Thoracic aorta (tissue), 2 donors: ENCODE data around the gene MYO1D. TPM values are rescaled to one million over a fixed set of nuclear protein-coding genes. Genes with fewer than 3 reads are reported as not detected.

Source experiments
- ATAC-seq: fragments of 150-250 bp; one replicate; pipeline ENCODE4 v1.8.0; 2017; ENCODE audit warnings: low read depth; ENCODE audit not compliant: insufficient number of reproducible peaks, low FRiP score
- DNase-seq: peaks from one replicate; pipeline ENCODE4 v3.0.0-alpha.2; 2020; ENCODE audit warnings: low spot score
- H3K27ac ChIP-seq, 2 donors: fragments of 200-600 bp; sonication (generic); 1 replicate in 1 of 2; 2 replicates in 1 of 2; pipeline ENCODE4 v1.5.1; 2016; ENCODE audit warnings: mild to moderate bottlenecking in 2 of 2, moderate library complexity in 2 of 2
- H3K27me3 ChIP-seq: fragments of 200-600 bp; sonication (generic); replicated peaks from 2 replicates; pipeline ENCODE4 v1.6.0; 2016; ENCODE audit warnings: mild to moderate bottlenecking; ENCODE audit not compliant: insufficient read depth
- H3K36me3 ChIP-seq: fragments of 200-600 bp; sonication (generic); one replicate; pipeline ENCODE4 v1.5.1; 2016
- H3K4me1 ChIP-seq, 2 donors: fragments of 200-600 bp; sonication (generic); 1 replicate in 1 of 2; 2 replicates in 1 of 2; pipeline versions ENCODE4 v1.5.1 to v1.6.0; 2016; ENCODE audit warnings: low read depth in 2 of 2, mild to moderate bottlenecking in 1 of 2; ENCODE audit not compliant: control insufficient read depth in 1 of 2
- H3K4me3 ChIP-seq: fragments of 200-600 bp; sonication (generic); 2 replicates; pipeline ENCODE4 v1.5.1; 2016; ENCODE audit warnings: mild to moderate bottlenecking
- H3K9me3 ChIP-seq: fragments of 200-600 bp; sonication (generic); 2 replicates; pipeline ENCODE4 v1.5.1; 2016
- CTCF ChIP-seq: fragments of 200-600 bp; sonication (generic); IDR thresholded peaks from one replicate; pipeline ENCODE4 v1.5.1; 2019; ENCODE audit warnings: antibody characterized with exemption
- total RNA-seq, 2 donors: library from RNA; depleted of rRNA; stranded (reverse); fragments of >200 nt; gene quantifications; one replicate each; pipeline versions ENCODE4 v1.1.0 to v1.2.3, GENCODE V29; 2016

MYO1D gene
- total RNA-seq, 2 donors from 2014 or later: 257 to 370 TPM

- ATAC-seq (no peak), DNase-seq (no peak)
- H3K4me3 ChIP-seq: no peak overlapping the region
- H3K4me1 ChIP-seq: no peaks in the 10 kb centered on the region
- H3K27me3 ChIP-seq: no peaks in the 10 kb centered on the region
- H3K27ac ChIP-seq: no peak overlapping the region
- no peaks in the 10 kb centered on the region for H3K9me3 ChIP-seq
- TF ChIP-seq CTCF: no peak
- peaks cover 19% of the 10 kb centered on the region for H3K36me3 ChIP-seq
These were observed 163.8 kb downstream of the MYO1D start for GRCh38 chr17:32713081-32713480.

DNA sequence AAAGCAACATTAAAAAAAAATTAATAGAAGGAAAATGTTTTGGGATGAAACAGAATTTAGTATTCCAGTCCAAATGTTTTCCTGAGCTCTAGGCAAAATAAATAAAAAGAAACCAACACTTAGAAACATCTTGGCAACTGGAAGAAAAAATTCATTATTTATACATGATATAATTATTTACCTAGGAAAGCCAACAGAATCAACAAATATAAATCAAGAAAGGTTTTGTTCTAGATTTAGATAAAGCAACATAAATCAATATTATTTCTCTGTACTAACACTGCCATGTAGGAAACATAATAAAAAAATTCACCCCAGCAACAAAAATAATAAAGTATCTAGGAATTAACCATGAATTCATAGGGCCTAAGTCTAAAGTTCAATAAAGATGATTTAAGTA, 167.4 kb downstream of the MYO1D start:
- ATAC-seq: no peak
- peaks cover 11% of the 10 kb centered on the region for H3K36me3 ChIP-seq
- no peak for TF ChIP-seq CTCF
- no peaks in the 10 kb centered on the region for H3K9me3 ChIP-seq
- H3K27me3 ChIP-seq: no peaks in the 10 kb centered on the region
- H3K27ac ChIP-seq: no peak overlapping the region
- no peak overlapping the region for H3K4me3 ChIP-seq
- H3K4me1 ChIP-seq: no peaks in the 10 kb centered on the region
- no peak for DNase-seq

DNA sequence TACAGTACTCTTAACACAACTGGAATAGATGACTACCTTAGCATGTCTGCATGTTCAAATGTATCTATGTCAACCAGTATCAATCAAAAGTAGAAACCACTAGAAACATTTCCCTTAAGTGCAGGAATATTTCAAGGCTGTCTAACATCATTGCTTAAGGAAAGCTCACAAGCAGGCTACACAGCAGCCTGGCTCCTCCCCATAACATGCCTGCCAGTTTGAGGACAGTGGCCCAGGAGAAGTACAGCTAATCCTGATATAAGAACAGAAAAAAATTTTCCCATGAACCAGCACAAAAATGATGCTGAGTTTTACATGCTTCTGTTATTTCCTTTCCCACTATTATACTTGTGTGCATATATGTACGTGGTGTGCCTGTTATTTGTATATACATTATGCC, 175.1 kb downstream of the MYO1D start:
- TF ChIP-seq CTCF: no peak
- no peak for ATAC-seq
- DNase-seq: no peak

GRCh38 chr17:32699247-32699646, 177.7 kb downstream of the MYO1D start:
- no peak for TF ChIP-seq CTCF
- H3K4me3 ChIP-seq: no peak overlapping the region
- H3K27me3 ChIP-seq: no peaks in the 10 kb centered on the region
- DNase-seq (no peak), ATAC-seq (no peak)
- no peaks in the 10 kb centered on the region for H3K36me3 ChIP-seq
- no peaks in the 10 kb centered on the region for H3K9me3 ChIP-seq
- no peaks in the 10 kb centered on the region for H3K4me1 ChIP-seq
- no peak overlapping the region for H3K27ac ChIP-seq

More for the DNA sequence above, 175.1 kb downstream of the MYO1D start:
- H3K27ac ChIP-seq: no peak overlapping the region
- H3K4me1 ChIP-seq: no peaks in the 10 kb centered on the region
- H3K27me3 ChIP-seq: no peaks in the 10 kb centered on the region
- no peaks in the 10 kb centered on the region for H3K9me3 ChIP-seq
- no peaks in the 10 kb centered on the region for H3K36me3 ChIP-seq
- H3K4me3 ChIP-seq: no peak overlapping the region

DNA sequence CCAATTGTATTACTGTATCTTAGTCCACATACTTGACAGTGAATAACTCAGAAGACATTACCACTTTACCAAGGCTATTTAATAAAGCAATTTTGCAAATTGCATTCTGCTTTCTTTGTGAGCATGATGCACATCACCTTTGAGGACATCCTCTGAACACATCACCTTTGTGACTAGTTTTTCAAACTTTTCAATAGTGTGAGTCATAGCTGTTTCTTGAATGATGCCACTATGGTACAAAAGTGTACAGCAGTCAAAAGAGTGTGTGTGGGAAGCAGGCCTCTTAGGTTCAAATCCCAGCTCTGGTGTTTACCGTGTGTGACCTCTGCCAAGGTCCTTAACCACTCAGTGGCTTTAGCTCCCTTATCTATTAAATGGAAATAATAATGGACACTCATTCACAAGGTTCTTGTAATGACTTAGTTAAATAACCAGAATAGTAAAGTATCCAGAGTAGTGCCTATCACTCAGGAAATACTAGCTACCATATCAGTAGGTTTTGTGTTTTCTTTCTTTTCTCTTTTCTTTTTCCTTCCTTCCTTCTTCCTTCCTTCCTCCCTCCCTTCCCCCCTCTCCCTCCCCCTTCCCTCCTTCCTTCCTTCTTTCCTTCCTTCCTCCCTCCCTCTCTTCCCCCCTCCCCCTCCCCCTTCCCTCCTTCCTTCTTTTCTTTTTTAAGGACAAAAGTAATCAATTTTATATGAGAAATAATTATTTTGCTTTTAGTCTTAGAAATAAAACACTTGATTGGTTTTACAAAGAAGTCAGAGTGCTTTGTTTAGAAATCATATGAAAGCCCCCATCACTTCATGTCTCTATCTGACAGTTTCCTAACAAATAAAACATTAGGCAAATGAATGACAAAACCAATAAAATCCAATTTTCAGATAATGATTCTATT, 178.9 kb downstream of the MYO1D start:
- DNase-seq (no peak), ATAC-seq (no peak)
- H3K27ac ChIP-seq: no peak overlapping the region
- no peaks in the 10 kb centered on the region for H3K36me3 ChIP-seq
- no peak overlapping the region for H3K4me3 ChIP-seq
- H3K27me3 ChIP-seq: no peaks in the 10 kb centered on the region
- H3K9me3 ChIP-seq: no peaks in the 10 kb centered on the region
- TF ChIP-seq CTCF: no peak
- no peaks in the 10 kb centered on the region for H3K4me1 ChIP-seq
